GM12878 (cell line): ENCODE measurements around the gene UBE3C. TPM values are rescaled to one million over a fixed set of nuclear protein-coding genes. Genes with fewer than 3 reads are reported as not detected.

ENCODE experiments used
- ATAC-seq: fragments of 200-7000 bp; cut with Tn5 transposase; 3 replicates; pipeline ENCODE4 v1.9.1; 2020; ENCODE audit warnings: mild to moderate bottlenecking, moderate library complexity
- BruUV-seq: library from RNA; stranded (reverse); fragments of 400-500 nt; replicated peaks from 2 replicates; lab custom pipeline; 2021; lab: Mats Ljungman, UMichigan
- CTCF ChIA-PET: fragments of 300-600 bp; sonication (Branson Sonifier 250); formaldehyde crosslinking; extraction: SDS; loops from one replicate; lab custom pipeline; 2021; ENCODE audit warnings: inconsistent platforms; lab: Yijun Ruan, JAX
- POLR2A ChIA-PET: fragments of 350-600 bp; formaldehyde crosslinking; extraction: SDS; loops from one replicate; lab custom pipeline; 2021; ENCODE audit warnings: inconsistent platforms; lab: Charles Lee
- RAD21 ChIA-PET: fragments of 300-600 bp; sonication (Branson Sonifier 250); formaldehyde crosslinking; loops from one replicate; lab custom pipeline; 2023; ENCODE audit warnings: antibody characterized with exemption; ENCODE audit not compliant: unreplicated experiment; lab: Charles Lee
- SMC1A ChIA-PET: fragments of 300-600 bp; sonication (Branson Sonifier 250); formaldehyde crosslinking; loops from one replicate; lab custom pipeline; 2023; ENCODE audit not compliant: unreplicated experiment, uncharacterized antibody; lab: Charles Lee
- DNase-seq: peaks from one replicate; pipeline ENCODE4 v3.0.0-alpha.2; 2011; ENCODE audit warnings: low read depth, low spot score
- FAIRE-seq: peaks from 3 replicates; lab custom pipeline; 2011; peaks lifted over from hg19 to GRCh38; lab: Jason Lieb, UNC
- H2AFZ ChIP-seq: 2 replicates; pipeline ENCODE4 v1.6.0; 2011; ENCODE audit warnings: low read depth, low read length, control low read depth; ENCODE audit not compliant: control insufficient read depth
- H3K27ac ChIP-seq: 2 replicates; pipeline ENCODE4 v1.5.1; 2011; ENCODE audit warnings: control low read depth; ENCODE audit not compliant: control insufficient read depth, insufficient read depth
- H3K27me3 ChIP-seq, 2 experiments: replicated peaks in 1 of 2; 2 replicates each; pipeline versions ENCODE4 v1.6.0 to v1.6.1; 2011; ENCODE audit warnings: low read length in 1 of 2; ENCODE audit not compliant: control insufficient read depth in 2 of 2, insufficient read depth in 2 of 2
- H3K36me3 ChIP-seq, 2 experiments: 2 replicates each; pipeline ENCODE4 v1.5.1; 2011; ENCODE audit warnings: low read length in 1 of 2; ENCODE audit not compliant: control insufficient read depth in 2 of 2, insufficient read depth in 2 of 2
- H3K4me1 ChIP-seq: 2 replicates; pipeline ENCODE4 v1.6.1; 2011; ENCODE audit warnings: mild to moderate bottlenecking, low read length, moderate library complexity, mixed read lengths; ENCODE audit not compliant: control insufficient read depth, insufficient read depth
- H3K4me2 ChIP-seq: 2 replicates; pipeline ENCODE4 v1.6.0; 2011; ENCODE audit warnings: control low read depth; ENCODE audit not compliant: control insufficient read depth, insufficient read depth
- H3K4me3 ChIP-seq: fragments of 200-600 bp; sonication (generic); 2 replicates; pipeline ENCODE4 v1.5.1; 2016
- H3K79me2 ChIP-seq: 2 replicates; pipeline ENCODE4 v1.6.0; 2011; ENCODE audit warnings: low read length; ENCODE audit not compliant: control insufficient read depth, insufficient read depth
- H3K9ac ChIP-seq: 2 replicates; pipeline ENCODE4 v1.8.0; 2011; ENCODE audit warnings: low read length, control low read depth, mixed read lengths; ENCODE audit not compliant: control insufficient read depth, insufficient read depth
- H3K9me3 ChIP-seq: replicated peaks from 3 replicates; pipeline ENCODE4 v1.5.1; 2011; ENCODE audit warnings: mild to moderate bottlenecking, low read length; ENCODE audit not compliant: control insufficient read depth, insufficient read depth
- H4K20me1 ChIP-seq: 2 replicates; pipeline ENCODE4 v1.6.0; 2011; ENCODE audit not compliant: control insufficient read depth, insufficient read depth
- EGR1 ChIP-seq, 2 experiments: IDR thresholded peaks; 1 replicate in 1 of 2; 2 replicates in 1 of 2; pipeline ENCODE4 v1.6.1; 2011 to 2012; ENCODE audit warnings: low read depth in 2 of 2, low read length in 2 of 2, borderline replicate concordance in 1 of 2, mild to moderate bottlenecking in 1 of 2, moderate library complexity in 1 of 2
- ETV6 ChIP-seq, 2 experiments: fragments of 450-650 bp in 1 of 2; IDR thresholded peaks in 1 of 2; conservative IDR thresholded peaks in 1 of 2; 2 replicates each; pipeline ENCODE4 v1.6.1; 2014; ENCODE audit warnings: antibody characterized with exemption in 1 of 2, borderline replicate concordance in 1 of 2, low read depth in 1 of 2, mild to moderate bottlenecking in 1 of 2, moderate library complexity in 1 of 2
- GATAD2B ChIP-seq: fragments of 450-650 bp; conservative IDR thresholded peaks from 2 replicates; pipeline ENCODE4 v1.6.1; 2017; ENCODE audit warnings: low read depth, mild to moderate bottlenecking, moderate library complexity
- POLR2AphosphoS2 ChIP-seq: IDR thresholded peaks from 2 replicates; pipeline ENCODE4 v1.6.1; 2011; ENCODE audit warnings: low read depth, mild to moderate bottlenecking, low read length, improper control_type of control experiment, moderate library complexity
- RAD51 ChIP-seq: fragments of 450-650 bp; IDR thresholded peaks from 2 replicates; pipeline ENCODE4 v1.6.1; 2016; ENCODE audit warnings: moderate library complexity, mild to moderate bottlenecking, inconsistent platforms
- ZNF687 ChIP-seq: fragments of 450-650 bp; IDR thresholded peaks from 2 replicates; pipeline ENCODE4 v1.6.1; 2017; ENCODE audit warnings: mild to moderate bottlenecking, moderate library complexity
- WGBS: methylation state at CpG from one replicate; pipeline ENCODE4 v1.1.6; 2016; ENCODE audit warnings: low lambda C conversion rate; ENCODE audit not compliant: insufficient replicate concordance, insufficient coverage; ENCODE audit errors: missing lambda C conversion rate; 5-methylcytosine and 5-hydroxymethylcytosine counted together
- in situ Hi-C: fragments of 300-500 bp; cut with MboI; formaldehyde crosslinking; loops from 9 replicates; pipeline ENCODE4 v1.14.3; 2018; ENCODE audit warnings: mixed read lengths
- intact Hi-C: fragments of 100-400 bp; cut with micrococcal nuclease; formaldehyde crosslinking; loops from one replicate; pipeline ENCODE4 v1.14.2; 2022; ENCODE audit not compliant: unreplicated experiment
- polyA plus RNA-seq, 11 experiments: library from polyadenylated mRNA; depleted of rRNA in 4 of 11; unstranded in 6 of 11; stranded (reverse) in 5 of 11; fragments of >200 nt; fragmentation: Nextera tagmentation in 4 of 11; fragmentation: Illumina TruSeq in 1 of 11; extraction: Ambion mirVana in 4 of 11; extraction: Trizol in 1 of 11; gene quantifications; 1 replicate in 1 of 11; 2 replicates in 10 of 11; pipeline versions ENCODE4 v1.2.1 to v1.2.3, GENCODE V29; 2011 to 2016; ENCODE audit warnings: inconsistent platforms in 2 of 11, missing spikeins in 2 of 11, low read depth in 1 of 11
- total RNA-seq, 4 experiments: library from RNA; depleted of rRNA in 3 of 4; stranded (reverse); fragments of >200 nt in 3 of 4; fragmentation: Illumina TruSeq in 1 of 4; extraction: Trizol in 1 of 4; gene quantifications; 2 replicates each; pipeline versions ENCODE4 v1.2.1 to v1.2.3, GENCODE V29; 2013 to 2021

The UBE3C gene
- total and polyA plus RNA-seq, 10 of the 15 experiments (the other 5 are each of a cell fraction or from before 2014, with no cell fraction given) = 7.9 to 65.9 (median 45.2) TPM

- H3K4me3 ChIP-seq = no peak overlapping the region
- SMC1A ChIA-PET = no interaction called here
- no peaks in the 10 kb centered on the region; a peak in 1 of 4 replicates for H3K27me3 ChIP-seq
- no peak overlapping the region for H3K4me2 ChIP-seq
- POLR2A ChIA-PET = no interaction called here
- H4K20me1 ChIP-seq = no peaks in the 10 kb centered on the region
- no peak overlapping the region for H3K27ac ChIP-seq
- 71% methylated on average over 25 of the region's 25 CpGs for WGBS
- H3K4me1 ChIP-seq = no peaks in the 10 kb centered on the region
- H3K9ac ChIP-seq = no peak overlapping the region
- RAD21 ChIA-PET = no interaction called here
- CTCF ChIA-PET = interaction anchor here (1.1 kb wide), 1 partner anchor 8 kb away, joined by 3 read pairs; no protein-coding TSS in a partner anchor
- H3K36me3 ChIP-seq = no peaks in the 10 kb centered on the region
- H3K9me3 ChIP-seq = no peaks in the 10 kb centered on the region
- no TSS peak for BruUV-seq
- no peak overlapping the region for H2AFZ ChIP-seq
- no peaks in the 10 kb centered on the region for H3K79me2 ChIP-seq
- intact Hi-C loops = no loop called here
- FAIRE-seq (no peak), DNase-seq (no peak), ATAC-seq (no peak)
- TF ChIP-seq RAD51 = no peak
- TF ChIP-seq ETV6 (conservative IDR thresholded peaks at IDR 0.05 in 1 of 2, IDR thresholded peaks at IDR 0.05 in 1 of 2; ENCODE audit: borderline replicate concordance in 1 of 2, low read depth in 1 of 2) = no peak
- in situ Hi-C loops = no loop called here
These were observed 143.5 kb downstream of the UBE3C start for GRCh38 chr7:157282141-157282801.

GRCh38 chr7:157284229-157285014, 145.7 kb downstream of the UBE3C start:
- ChIA-PET POLR2A (no interaction called here), SMC1A (no interaction called here), CTCF (interaction anchor here (1.2 kb wide), 1 partner anchor 55 kb away, joined by 3 read pairs; no protein-coding TSS in a partner anchor), RAD21 (no interaction called here)
- H3K9ac ChIP-seq = no peak overlapping the region
- H3K4me2 ChIP-seq = no peak overlapping the region
- no peaks in the 10 kb centered on the region for H3K4me1 ChIP-seq
- ATAC-seq (no peak), DNase-seq (no peak), FAIRE-seq (no peak)
- in situ Hi-C loops = no loop called here
- intact Hi-C loops = no loop called here
- H2AFZ ChIP-seq = no peak overlapping the region
- H3K27ac ChIP-seq = no peak overlapping the region
- no peaks in the 10 kb centered on the region for H4K20me1 ChIP-seq
- no peaks in the 10 kb centered on the region for H3K36me3 ChIP-seq
- H3K9me3 ChIP-seq = no peaks in the 10 kb centered on the region; the same call in 2 of the 3 replicates
- no peaks in the 10 kb centered on the region for H3K27me3 ChIP-seq
- H3K4me3 ChIP-seq = no peak overlapping the region
- no peaks in the 10 kb centered on the region for H3K79me2 ChIP-seq
- 69% methylated on average over 17 of the region's 17 CpGs for WGBS
- BruUV-seq = no TSS peak
- no peak for TF ChIP-seq GATAD2B
- no peak for TF ChIP-seq POLR2AphosphoS2
- TF ChIP-seq ZNF687 = no peak
- TF ChIP-seq EGR1 (IDR thresholded peaks at IDR 0.05; ENCODE audit: borderline replicate concordance in 1 of 2, low read depth in 2 of 2, low read length in 2 of 2) = no peak
